ENCODE data around the gene C1orf21. TPM values are rescaled to one million over a fixed set of nuclear protein-coding genes. Genes with fewer than 3 reads are reported as not detected.

The C1orf21 gene
- total and polyA plus RNA-seq, 2 donors (not counting 1 experiment from before 2014, with no cell fraction given): under 0.01 to 0.32 TPM

- no peaks in the 10 kb centered on the region for H3K4me1 ChIP-seq (ENCODE audit: control insufficient read depth in 2 of 2, insufficient read depth in 2 of 2, low read length in 2 of 2)
- H3K79me2 ChIP-seq (ENCODE audit: control insufficient read depth, insufficient read depth, low read length): no peaks in the 10 kb centered on the region
- no peaks in the 10 kb centered on the region for H3K9me3 Mint-ChIP-seq (ENCODE audit: insufficient read depth)
- no peaks in the 10 kb centered on the region for H4K20me1 ChIP-seq (ENCODE audit: control insufficient read depth, insufficient read depth, low read length, poor library complexity, severe bottlenecking)
- TF ChIP-seq EZH2 (IDR thresholded peaks at IDR 0.05; ENCODE audit: borderline replicate concordance, insufficient read depth, low read depth, low read length, poor library complexity, severe bottlenecking) (no peak), CTCF (IDR thresholded peaks at IDR 0.05) (no peak)
- H3K27me3 ChIP-seq (replicated peaks in 1 of 4; ENCODE audit: control extremely low read depth in 1 of 4, control insufficient read depth in 3 of 4, insufficient read depth in 4 of 4, low read length in 3 of 4): no peaks in the 10 kb centered on the region
- no peak overlapping the region for H3K4me3 Mint-ChIP-seq
- ATAC-seq (ENCODE audit: low read depth) (no peak), DNase-seq (no peak)
- no peak overlapping the region for H2AFZ ChIP-seq (ENCODE audit: insufficient read depth, low read depth, low read length, poor library complexity, severe bottlenecking)
- no peaks in the 10 kb centered on the region for H3K27me3 Mint-ChIP-seq
- ChIA-PET CTCF (no interaction called here), POLR2A (no interaction called here)
- no peak overlapping the region for H3K27ac ChIP-seq (ENCODE audit: low read length in 2 of 2)
- H3K4me3 ChIP-seq (ENCODE audit: control extremely low read depth in 1 of 5, extremely low read depth in 1 of 5, insufficient read depth in 1 of 5, low read depth in 2 of 5, low read length in 4 of 5): no peak overlapping the region
- 100% methylated on average over 1 of the region's 1 CpG for WGBS (ENCODE audit: insufficient coverage)
- no peak overlapping the region for H3K9ac ChIP-seq (ENCODE audit: low read length)
- intact Hi-C loops (cut with micrococcal nuclease): no loop called here
- no peaks in the 10 kb centered on the region for H3K36me3 ChIP-seq (replicated peaks in 1 of 2; ENCODE audit: control extremely low read depth in 1 of 2, control insufficient read depth in 1 of 2, extremely low read depth in 1 of 2, insufficient read depth in 2 of 2, low read length in 1 of 2)
- no peaks in the 10 kb centered on the region for H3K4me1 Mint-ChIP-seq
- no peak overlapping the region for H3K4me2 ChIP-seq (replicated peaks; ENCODE audit: low read depth, low read length, poor library complexity, severe bottlenecking)
- no peaks in the 10 kb centered on the region for H3K9me3 ChIP-seq (ENCODE audit: control extremely low read depth in 1 of 3, control insufficient read depth in 2 of 3, insufficient read depth in 1 of 3, low read length in 2 of 3)
- no peak overlapping the region for H3K27ac Mint-ChIP-seq
These were observed 56.8 kb downstream of the C1orf21 start for GRCh38 chr1:184443624-184444023.

GRCh38 chr1:184445997-184446396 is 59.2 kb downstream of the C1orf21 start:
- ChIA-PET CTCF (no interaction called here), POLR2A (no interaction called here)
- Histone ChIP-seq H3K27ac (ENCODE audit: low read length in 2 of 2) (no peak overlapping the region), H3K4me3 (ENCODE audit: control extremely low read depth in 1 of 5, extremely low read depth in 1 of 5, insufficient read depth in 1 of 5, low read depth in 2 of 5, low read length in 4 of 5) (no peak overlapping the region), H3K79me2 (ENCODE audit: control insufficient read depth, insufficient read depth, low read length) (no peaks in the 10 kb centered on the region), H2AFZ (ENCODE audit: insufficient read depth, low read depth, low read length, poor library complexity, severe bottlenecking) (no peak overlapping the region), H3K4me2 (replicated peaks; ENCODE audit: low read depth, low read length, poor library complexity, severe bottlenecking) (no peak overlapping the region), H4K20me1 (ENCODE audit: control insufficient read depth, insufficient read depth, low read length, poor library complexity, severe bottlenecking) (no peaks in the 10 kb centered on the region), H3K36me3 (replicated peaks in 1 of 2; ENCODE audit: control extremely low read depth in 1 of 2, control insufficient read depth in 1 of 2, extremely low read depth in 1 of 2, insufficient read depth in 2 of 2, low read length in 1 of 2) (no peaks in the 10 kb centered on the region), H3K9me3 (ENCODE audit: control extremely low read depth in 1 of 3, control insufficient read depth in 2 of 3, insufficient read depth in 1 of 3, low read length in 2 of 3) (no peaks in the 10 kb centered on the region), H3K4me1 (ENCODE audit: control insufficient read depth in 2 of 2, insufficient read depth in 2 of 2, low read length in 2 of 2) (no peaks in the 10 kb centered on the region), H3K9ac (ENCODE audit: low read length) (no peak overlapping the region), H3K27me3 (replicated peaks in 1 of 4; ENCODE audit: control extremely low read depth in 1 of 4, control insufficient read depth in 3 of 4, insufficient read depth in 4 of 4, low read length in 3 of 4) (no peaks in the 10 kb centered on the region)
- Mint-ChIP-seq H3K27ac (no peak overlapping the region), H3K4me1 (no peaks in the 10 kb centered on the region), H3K9me3 (ENCODE audit: insufficient read depth) (no peaks in the 10 kb centered on the region), H3K27me3 (no peaks in the 10 kb centered on the region), H3K4me3 (no peak overlapping the region)
- TF ChIP-seq EZH2 (IDR thresholded peaks at IDR 0.05; ENCODE audit: borderline replicate concordance, insufficient read depth, low read depth, low read length, poor library complexity, severe bottlenecking): no peak
- TF ChIP-seq CTCF (IDR thresholded peaks at IDR 0.05): no peak
- WGBS (ENCODE audit: insufficient coverage): 100% methylated on average over 1 of the region's 4 CpGs
- intact Hi-C loops (cut with micrococcal nuclease): no loop called here
- no peak for ATAC-seq (ENCODE audit: low read depth)
- no peak for DNase-seq
